Panc1 (cell line): Measurements from ENCODE around the gene MAGT1.

ENCODE experiments used
- POLR2AphosphoS5 ChIP-seq: IDR thresholded peaks from 2 replicates; pipeline ENCODE4 v1.6.1; 2012; ENCODE audit warnings: mild to moderate bottlenecking, low read depth, low read length, moderate library complexity
- TCF7L2 ChIP-seq: IDR thresholded peaks from 2 replicates; pipeline ENCODE4 v1.6.1; 2011; ENCODE audit warnings: mild to moderate bottlenecking, low read depth, low read length, inconsistent platforms
- TF ChIP-seq, protein P1 (sequence below): fragments of 450-650 bp; IDR thresholded peaks from 2 replicates; pipeline ENCODE4 v1.5.1; 2017; ENCODE audit warnings: mild to moderate bottlenecking

DNA sequence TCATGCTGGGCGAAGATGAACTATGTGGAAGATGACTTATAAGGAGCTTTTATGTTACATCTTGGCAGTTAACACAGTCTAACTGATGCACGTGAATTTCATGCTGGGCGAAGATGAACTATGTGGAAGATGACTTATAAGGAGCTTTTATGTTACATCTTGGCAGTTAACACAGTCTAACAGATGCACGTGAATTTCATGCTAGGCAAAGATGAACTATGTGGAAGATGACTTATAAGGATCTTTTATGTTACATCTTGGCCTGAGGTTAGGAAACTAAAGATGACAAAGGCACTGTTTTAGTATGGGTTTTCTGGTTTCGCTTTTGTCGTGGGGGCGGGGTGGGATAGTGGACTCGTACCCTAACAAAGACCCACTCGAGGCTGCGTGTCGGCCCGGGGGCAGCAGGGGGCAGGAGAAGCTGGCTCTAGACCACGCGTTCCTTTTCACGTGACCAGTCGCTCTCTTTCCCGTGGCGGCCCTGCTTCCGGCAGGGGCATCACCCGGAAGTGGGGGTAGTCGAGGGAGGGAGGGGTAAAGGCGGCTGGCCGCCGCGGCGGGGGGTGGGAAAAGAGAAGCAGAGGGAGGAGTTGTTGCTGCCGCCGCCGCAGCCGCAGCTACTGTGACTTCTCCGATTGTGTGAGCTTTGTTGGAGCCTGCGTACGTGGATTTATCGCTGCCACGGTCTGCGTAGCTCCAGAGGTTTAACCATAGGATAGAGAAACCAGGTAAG lies 15.0 kb upstream of the MAGT1 start, which contains the start of gene ATP7A:
- TF ChIP-seq, protein P1, sequence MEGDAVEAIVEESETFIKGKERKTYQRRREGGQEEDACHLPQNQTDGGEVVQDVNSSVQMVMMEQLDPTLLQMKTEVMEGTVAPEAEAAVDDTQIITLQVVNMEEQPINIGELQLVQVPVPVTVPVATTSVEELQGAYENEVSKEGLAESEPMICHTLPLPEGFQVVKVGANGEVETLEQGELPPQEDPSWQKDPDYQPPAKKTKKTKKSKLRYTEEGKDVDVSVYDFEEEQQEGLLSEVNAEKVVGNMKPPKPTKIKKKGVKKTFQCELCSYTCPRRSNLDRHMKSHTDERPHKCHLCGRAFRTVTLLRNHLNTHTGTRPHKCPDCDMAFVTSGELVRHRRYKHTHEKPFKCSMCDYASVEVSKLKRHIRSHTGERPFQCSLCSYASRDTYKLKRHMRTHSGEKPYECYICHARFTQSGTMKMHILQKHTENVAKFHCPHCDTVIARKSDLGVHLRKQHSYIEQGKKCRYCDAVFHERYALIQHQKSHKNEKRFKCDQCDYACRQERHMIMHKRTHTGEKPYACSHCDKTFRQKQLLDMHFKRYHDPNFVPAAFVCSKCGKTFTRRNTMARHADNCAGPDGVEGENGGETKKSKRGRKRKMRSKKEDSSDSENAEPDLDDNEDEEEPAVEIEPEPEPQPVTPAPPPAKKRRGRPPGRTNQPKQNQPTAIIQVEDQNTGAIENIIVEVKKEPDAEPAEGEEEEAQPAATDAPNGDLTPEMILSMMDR = peak; percentile 75
- TF ChIP-seq POLR2AphosphoS5 (0 out of 2 replicates have a peak, but pooled peaks have one; percentile 60), TCF7L2 (no peak)
